HEK293 (cell line): Measurements from ENCODE around the gene WTAP.

Experiments
- CTCF ChIA-PET: fragments of 350-600 bp; formaldehyde crosslinking; extraction: SDS; loops from one replicate; lab custom pipeline; 2021; ENCODE audit warnings: antibody characterized with exemption; lab: Yijun Ruan, JAX
- POLR2A ChIA-PET: fragments of 300-600 bp; formaldehyde crosslinking; extraction: SDS; loops from one replicate; lab custom pipeline; 2020; ENCODE audit warnings: antibody characterized with exemption, inconsistent platforms; lab: Yijun Ruan, JAX
- H3K27ac ChIP-seq: fragments of 200-500 bp; sonication (Bioruptor generic); 2 replicates; pipeline ENCODE4 v1.5.1; 2014; ENCODE audit warnings: low read depth, low read length, control low read depth, inconsistent platforms; ENCODE audit errors: extremely low read depth
- H3K36me3 ChIP-seq, 2 experiments: fragments of 200-500 bp in 1 of 2; sonication (Bioruptor generic) in 1 of 2; 1 replicate in 1 of 2; 2 replicates in 1 of 2; pipeline ENCODE4 v1.5.1; 2014 to 2017; ENCODE audit warnings: inconsistent platforms in 2 of 2, low read length in 2 of 2; ENCODE audit not compliant: control insufficient read depth in 2 of 2, insufficient read depth in 1 of 2
- H3K4me1 ChIP-seq: fragments of 200-500 bp; sonication (Bioruptor generic); 2 replicates; pipeline ENCODE4 v1.5.1; 2014; ENCODE audit warnings: mild to moderate bottlenecking, low read length, inconsistent platforms; ENCODE audit not compliant: control insufficient read depth, insufficient read depth
- H3K4me3 ChIP-seq: 2 replicates; pipeline ENCODE4 v1.5.1; 2011; ENCODE audit warnings: low read depth, mild to moderate bottlenecking, control low read depth, low read length, moderate library complexity
- H3K9me3 ChIP-seq: fragments of 200-500 bp; sonication (Bioruptor generic); 2 replicates; pipeline ENCODE4 v1.5.1; 2014; ENCODE audit warnings: low read depth, low read length, inconsistent platforms; ENCODE audit not compliant: control insufficient read depth, insufficient read depth
- AEBP2 ChIP-seq: fragments of 450-650 bp; formaldehyde crosslinking; IDR thresholded peaks from 2 replicates; pipeline ENCODE4 v1.5.1; 2016; ENCODE audit warnings: missing biosample characterization, missing genetic modification characterization, borderline replicate concordance
- KLF16 ChIP-seq: fragments of 450-650 bp; formaldehyde crosslinking; IDR thresholded peaks from 2 replicates; pipeline ENCODE4 v1.5.1; 2017; ENCODE audit warnings: missing biosample characterization, missing genetic modification characterization
- OSR2 ChIP-seq: fragments of 450-650 bp; formaldehyde crosslinking; IDR thresholded peaks from 2 replicates; pipeline ENCODE4 v1.5.1; 2016; ENCODE audit warnings: missing biosample characterization, missing genetic modification characterization
- PRDM6 ChIP-seq: fragments of 450-650 bp; formaldehyde crosslinking; IDR thresholded peaks from 2 replicates; pipeline ENCODE4 v1.5.1; 2017; ENCODE audit warnings: missing biosample characterization, missing genetic modification characterization
- ZBTB7A ChIP-seq: fragments of 450-650 bp; formaldehyde crosslinking; IDR thresholded peaks from 2 replicates; pipeline ENCODE4 v1.5.1; 2016; ENCODE audit warnings: low read depth, missing biosample characterization, missing genetic modification characterization
- ZEB2 ChIP-seq: fragments of 450-650 bp; formaldehyde crosslinking; IDR thresholded peaks from 2 replicates; pipeline ENCODE4 v1.5.1; 2016; ENCODE audit warnings: missing biosample characterization, missing genetic modification characterization
- ZFHX2 ChIP-seq: fragments of 450-650 bp; formaldehyde crosslinking; conservative IDR thresholded peaks from 2 replicates; pipeline ENCODE4 v1.5.1; 2016; ENCODE audit warnings: missing biosample characterization, missing genetic modification characterization
- ZIC2 ChIP-seq: fragments of 450-650 bp; formaldehyde crosslinking; IDR thresholded peaks from 2 replicates; pipeline ENCODE4 v1.5.1; 2016; ENCODE audit warnings: missing biosample characterization, missing genetic modification characterization
- ZNF133 ChIP-seq: fragments of 450-650 bp; formaldehyde crosslinking; IDR thresholded peaks from 2 replicates; pipeline ENCODE4 v1.5.1; 2016; ENCODE audit warnings: missing biosample characterization, missing genetic modification characterization
- ZNF140 ChIP-seq: fragments of 450-650 bp; formaldehyde crosslinking; IDR thresholded peaks from 2 replicates; pipeline ENCODE4 v1.5.1; 2016; ENCODE audit warnings: missing biosample characterization, missing genetic modification characterization
- ZNF146 ChIP-seq: fragments of 450-650 bp; formaldehyde crosslinking; IDR thresholded peaks from 2 replicates; pipeline ENCODE4 v1.5.1; 2016; ENCODE audit warnings: missing biosample characterization, missing genetic modification characterization
- ZNF169 ChIP-seq: fragments of 450-650 bp; formaldehyde crosslinking; IDR thresholded peaks from 2 replicates; pipeline ENCODE4 v1.5.1; 2016; ENCODE audit warnings: missing biosample characterization, missing genetic modification characterization
- ZNF280C ChIP-seq: fragments of 450-650 bp; formaldehyde crosslinking; IDR thresholded peaks from 2 replicates; pipeline ENCODE4 v1.5.1; 2016; ENCODE audit warnings: missing biosample characterization, missing genetic modification characterization
- ZNF335 ChIP-seq: fragments of 450-650 bp; formaldehyde crosslinking; conservative IDR thresholded peaks from 2 replicates; pipeline ENCODE4 v1.5.1; 2016; ENCODE audit warnings: missing biosample characterization, missing genetic modification characterization
- ZNF394 ChIP-seq: fragments of 450-650 bp; formaldehyde crosslinking; IDR thresholded peaks from 2 replicates; pipeline ENCODE4 v1.5.1; 2016; ENCODE audit warnings: missing biosample characterization, missing genetic modification characterization, mild to moderate bottlenecking, moderate library complexity, borderline replicate concordance
- ZNF580 ChIP-seq: fragments of 450-650 bp; formaldehyde crosslinking; IDR thresholded peaks from 2 replicates; pipeline ENCODE4 v1.5.1; 2016; ENCODE audit warnings: missing biosample characterization, missing genetic modification characterization
- ZNF776 ChIP-seq: fragments of 450-650 bp; formaldehyde crosslinking; IDR thresholded peaks from 2 replicates; pipeline ENCODE4 v1.5.0; 2017; ENCODE audit warnings: missing biosample characterization, missing genetic modification characterization, borderline replicate concordance
- ZSCAN5A ChIP-seq: fragments of 450-650 bp; formaldehyde crosslinking; IDR thresholded peaks from 2 replicates; pipeline ENCODE4 v1.5.1; 2016; ENCODE audit warnings: missing biosample characterization, missing genetic modification characterization

The WTAP gene

GRCh38 chr6:159687341-159687740, 40.0 kb upstream of the WTAP start (continued):
- TF ChIP-seq ZNF335 (tag by site-specific recombination) (no peak), PRDM6 (tag by site-specific recombination) (no peak), OSR2 (tag by site-specific recombination) (no peak), ZSCAN5A (tag by site-specific recombination) (no peak), ZEB2 (tag by site-specific recombination) (no peak), ZFHX2 (tag by site-specific recombination) (no peak), ZNF133 (tag by site-specific recombination) (no peak), AEBP2 (tag by site-specific recombination) (no peak), ZNF580 (tag by site-specific recombination) (no peak), ZNF280C (tag by site-specific recombination) (no peak)

GRCh38 chr6:159688266-159688905, 38.9 kb upstream of the WTAP start:
- Histone ChIP-seq H3K4me1 (no peaks in the 10 kb centered on the region; the same call in 1 of the 2 replicates), H3K9me3 (no peaks in the 10 kb centered on the region)
- no peak for TF ChIP-seq ZIC2 (tag by site-specific recombination)
- no peak for TF ChIP-seq ZNF776 (tag by site-specific recombination)
- TF ChIP-seq ZNF394 (tag by site-specific recombination) = no peak
- TF ChIP-seq KLF16 (tag by site-specific recombination) = no peak
- no peak for TF ChIP-seq ZNF335 (tag by site-specific recombination)
- no peak for TF ChIP-seq ZBTB7A (tag by site-specific recombination)
- TF ChIP-seq ZNF169 = no peak
- TF ChIP-seq ZNF140 = no peak
- TF ChIP-seq ZNF146 (tag by site-specific recombination) = no peak
- TF ChIP-seq, all 188 proteins: peak for 0
- Histone ChIP-seq H3K27ac (no peak overlapping the region), H3K36me3 (peaks cover 53 to 76% of the 10 kb centered on the region in 2 experiments), H3K4me3 (no peak overlapping the region)
- ChIA-PET POLR2A (no interaction called here), CTCF (interaction anchor here (0.6 to 1.4 kb wide), 5 partner anchors 34 to 253 kb away, joined by 3 to 5 read pairs (median 4); no protein-coding TSS in a partner anchor)
